SHP77 treated with DMSO at 0.1 percent for 48 hours (cell line): ENCODE results near the gene GRM4.

ENCODE experiments used
- DNase-seq: peaks from one replicate; lab custom pipeline; 2025; lab: John Stamatoyannopoulos, UW

The GRM4 gene

GRCh38 chr6:33977606-33978411 is 168.1 kb downstream of the GRM4 start:
- no peak for DNase-seq

GRCh38 chr6:33976437-33977360 is 169.2 kb downstream of the GRM4 start:
- no peak for DNase-seq

GRCh38 chr6:33975661-33976436 is 170.0 kb downstream of the GRM4 start:
- no peak for DNase-seq

- no peak for DNase-seq
Observed at GRCh38 chr6:33974471-33974870, 171.4 kb downstream of the GRM4 start.

GRCh38 chr6:33974030-33974429 is 171.9 kb downstream of the GRM4 start:
- DNase-seq: no peak

GRCh38 chr6:33971580-33971979 is 174.3 kb downstream of the GRM4 start:
- DNase-seq: no peak
